SK-N-SH (cell line): ENCODE results near the gene VIPR2. TPM values are rescaled to one million over a fixed set of nuclear protein-coding genes. Genes with fewer than 3 reads are reported as not detected.

ENCODE experiments used
- CTCF ChIA-PET: fragments of 300-600, 350-600 bp; formaldehyde crosslinking; extraction: SDS; loops from one replicate; lab custom pipeline; 2021; lab: Yijun Ruan, JAX
- POLR2A ChIA-PET: fragments of 350-600 bp; sonication (Branson Sonifier 250); formaldehyde crosslinking; extraction: SDS; loops from one replicate; lab custom pipeline; 2020; ENCODE audit warnings: antibody characterized with exemption, inconsistent platforms; lab: Yijun Ruan, JAX
- DNase-seq: peaks from one replicate; pipeline ENCODE4 v3.0.0; 2012
- H2AFZ ChIP-seq: fragments of 200-600 bp; sonication (generic); 2 replicates; pipeline ENCODE4 v1.8.1; 2016; ENCODE audit warnings: antibody characterized with exemption, mild to moderate bottlenecking, low read depth
- H3F3A ChIP-seq: fragments of 200-600 bp; sonication (generic); replicated peaks from 2 replicates; pipeline ENCODE3; 2016; ENCODE audit warnings: antibody characterized with exemption, mild to moderate bottlenecking; ENCODE audit not compliant: insufficient read depth
- H3K27ac ChIP-seq, 2 experiments: fragments of 200-500 bp in 1 of 2; fragments of 200-600 bp in 1 of 2; sonication (Bioruptor generic) in 1 of 2; sonication (generic), shearing (Covaris generic) in 1 of 2; 2 replicates each; pipeline versions ENCODE4 v1.5.1 to v1.6.1; 2014 to 2016; ENCODE audit warnings: low read depth in 2 of 2, inconsistent platforms in 1 of 2, low read length in 1 of 2, mild to moderate bottlenecking in 1 of 2, mixed read lengths in 1 of 2
- H3K27me3 ChIP-seq: fragments of 200-600 bp; sonication (generic), shearing (Covaris generic); 2 replicates; pipeline ENCODE4 v1.6.1; 2016; ENCODE audit warnings: mixed run types; ENCODE audit not compliant: insufficient read depth
- H3K36me3 ChIP-seq, 2 experiments: fragments of 200-500 bp in 1 of 2; fragments of 200-600 bp in 1 of 2; sonication (Bioruptor generic) in 1 of 2; sonication (generic) in 1 of 2; replicated peaks in 1 of 2; 2 replicates each; pipeline versions ENCODE3 to v1.5.1; 2014 to 2016; ENCODE audit warnings: low read length in 1 of 2, mild to moderate bottlenecking in 1 of 2; ENCODE audit not compliant: insufficient read depth in 2 of 2, control insufficient read depth in 1 of 2
- H3K4me1 ChIP-seq, 2 experiments: fragments of 200-500 bp in 1 of 2; fragments of 200-600 bp in 1 of 2; sonication (Bioruptor generic) in 1 of 2; sonication (generic), shearing (Covaris generic) in 1 of 2; 2 replicates each; pipeline versions ENCODE4 v1.5.1 to v1.6.1; 2014 to 2016; ENCODE audit warnings: low read depth in 1 of 2, low read length in 1 of 2, mixed run types in 1 of 2; ENCODE audit not compliant: insufficient read depth in 2 of 2, control insufficient read depth in 1 of 2
- H3K4me2 ChIP-seq: fragments of 200-600 bp; sonication (generic), shearing (Covaris generic); 2 replicates; pipeline ENCODE4 v1.6.1; 2017; ENCODE audit warnings: mixed run types
- H3K4me3 ChIP-seq, 2 experiments: fragments of 200-500 bp in 1 of 2; fragments of 200-600 bp in 1 of 2; sonication (Bioruptor generic) in 1 of 2; sonication (generic), shearing (Covaris generic) in 1 of 2; 2 replicates each; pipeline versions ENCODE4 v1.5.1 to v1.8.1; 2014 to 2016; ENCODE audit warnings: low read depth in 2 of 2, inconsistent platforms in 1 of 2, low read length in 1 of 2, mild to moderate bottlenecking in 1 of 2, mixed read lengths in 1 of 2, moderate library complexity in 1 of 2
- H3K79me2 ChIP-seq: fragments of 200-600 bp; sonication (generic); 2 replicates; pipeline ENCODE4 v1.8.1; 2017; ENCODE audit warnings: mild to moderate bottlenecking; ENCODE audit not compliant: insufficient read depth
- H3K9ac ChIP-seq: fragments of 200-600 bp; sonication (generic); 2 replicates; pipeline ENCODE4 v1.6.1; 2017; ENCODE audit warnings: mixed run types
- H3K9me2 ChIP-seq: fragments of 200-600 bp; sonication (generic); 2 replicates; pipeline ENCODE4 v1.6.1; 2017; ENCODE audit warnings: mixed run types
- H3K9me3 ChIP-seq: fragments of 200-600 bp; sonication (generic); 2 replicates; pipeline ENCODE4 v1.6.1; 2017; ENCODE audit warnings: mixed run types, mild to moderate bottlenecking, moderate library complexity
- H4K20me1 ChIP-seq: fragments of 200-600 bp; sonication (generic); 2 replicates; pipeline ENCODE4 v1.6.1; 2017; ENCODE audit warnings: mild to moderate bottlenecking, mixed run types; ENCODE audit not compliant: insufficient read depth
- CHD2 ChIP-seq: fragments of 150-350 bp; IDR thresholded peaks from 2 replicates; pipeline ENCODE4 v1.6.1; 2018; ENCODE audit warnings: low read length; ENCODE audit not compliant: partially characterized antibody
- EZH2phosphoT487 ChIP-seq: fragments of 200-600 bp; sonication (generic); IDR thresholded peaks from 2 replicates; pipeline ENCODE4 v1.6.1; 2017; ENCODE audit warnings: low read depth, mixed run types, mild to moderate bottlenecking, antibody characterized with exemption, moderate library complexity, borderline replicate concordance
- FOXJ3 ChIP-seq: sonication (generic); formaldehyde crosslinking; IDR thresholded peaks from 2 replicates; pipeline ENCODE4 v1.5.1; 2020; ENCODE audit warnings: mild to moderate bottlenecking, missing genetic modification reagents
- GABPA ChIP-seq: IDR thresholded peaks from 2 replicates; pipeline ENCODE4 v1.4.0; 2012; ENCODE audit warnings: low read depth, mild to moderate bottlenecking
- MEF2A ChIP-seq: IDR thresholded peaks from 2 replicates; pipeline ENCODE4 v1.4.0; 2012; ENCODE audit warnings: low read depth, borderline replicate concordance
- NFIC ChIP-seq: IDR thresholded peaks from 2 replicates; pipeline ENCODE4 v1.4.0; 2012; ENCODE audit warnings: borderline replicate concordance
- NRF1 ChIP-seq: IDR thresholded peaks from 2 replicates; pipeline ENCODE4 v1.6.1; 2012; ENCODE audit warnings: low read depth, mild to moderate bottlenecking, low read length
- PBX3 ChIP-seq: IDR thresholded peaks from 2 replicates; pipeline ENCODE4; 2012
- POLR2AphosphoS5 ChIP-seq: IDR thresholded peaks from 2 replicates; pipeline ENCODE4 v1.6.1; 2012; ENCODE audit warnings: low read depth, low read length
- RAD21 ChIP-seq: IDR thresholded peaks from 2 replicates; pipeline ENCODE4 v1.6.1; 2012; ENCODE audit warnings: mild to moderate bottlenecking, low read length
- RCOR1 ChIP-seq: fragments of 150-350 bp; IDR thresholded peaks from 2 replicates; pipeline ENCODE4 v1.6.1; 2017; ENCODE audit warnings: antibody characterized with exemption, low read length
- RFX5 ChIP-seq: IDR thresholded peaks from 2 replicates; pipeline ENCODE4 v1.6.1; 2012; ENCODE audit warnings: mild to moderate bottlenecking, improper control_type of control experiment, low read length
- RXRA ChIP-seq: IDR thresholded peaks from 2 replicates; pipeline ENCODE4 v1.4.0; 2012; ENCODE audit warnings: low read depth, mild to moderate bottlenecking, borderline replicate concordance
- TAF1 ChIP-seq: IDR thresholded peaks from 2 replicates; pipeline ENCODE4 v1.6.1; 2012; ENCODE audit warnings: low read depth, mild to moderate bottlenecking, low read length, moderate library complexity, borderline replicate concordance
- TCF12 ChIP-seq: IDR thresholded peaks from 2 replicates; pipeline ENCODE4 v1.4.0; 2012
- TEAD4 ChIP-seq: IDR thresholded peaks from 2 replicates; pipeline ENCODE4 v1.4.0; 2012; ENCODE audit warnings: mild to moderate bottlenecking, borderline replicate concordance; ENCODE audit not compliant: insufficient read depth
- USF2 ChIP-seq: fragments of 150-350 bp; IDR thresholded peaks from 2 replicates; pipeline ENCODE4 v1.6.1; 2017; ENCODE audit warnings: antibody characterized with exemption, low read length, low read depth, borderline replicate concordance
- ZBTB33 ChIP-seq: IDR thresholded peaks from 2 replicates; pipeline ENCODE4 v1.4.0; 2012; ENCODE audit warnings: low read depth, borderline replicate concordance
- WGBS: methylation state at CpG from one replicate; pipeline ENCODE4 v1.1.6; 2017; ENCODE audit warnings: low lambda C conversion rate; 5-methylcytosine and 5-hydroxymethylcytosine counted together
- polyA plus RNA-seq, 3 experiments: library from polyadenylated mRNA; depleted of rRNA; stranded (reverse); fragments of >200 nt; gene quantifications; 2 replicates each; pipeline ENCODE4 v1.2.3, GENCODE V29; 2012

Gene VIPR2
- polyA plus RNA-seq, 1 of the 3 experiments (the other 2 are of a cell fraction), result not detected

- H3K79me2 ChIP-seq, result no peaks in the 10 kb centered on the region
- no peak overlapping the region for H3K4me3 ChIP-seq
- TF ChIP-seq CHD2, result no peak
- no peak for TF ChIP-seq TCF12
- TF ChIP-seq RAD21, result no peak
- TF ChIP-seq PBX3, result no peak
- TF ChIP-seq POLR2AphosphoS5, result no peak
- TF ChIP-seq TAF1, result no peak
- no peak for TF ChIP-seq USF2
- no peak for TF ChIP-seq ZBTB33
- no peak for TF ChIP-seq FOXJ3 (CRISPR knock-in tag)
- TF ChIP-seq GABPA, result no peak
- no peak for TF ChIP-seq TEAD4
- no peak for TF ChIP-seq NRF1
- TF ChIP-seq RFX5, result no peak
- TF ChIP-seq, all 33 proteins: peak for 0
- H3K36me3 ChIP-seq, result no peaks in the 10 kb centered on the region
- H3K9me3 ChIP-seq, result no peaks in the 10 kb centered on the region
- H3K4me1 ChIP-seq, result no peaks in the 10 kb centered on the region
- H3K27ac ChIP-seq, result no peak overlapping the region
- no peaks in the 10 kb centered on the region for H4K20me1 ChIP-seq
- no peak for DNase-seq
- no peak overlapping the region for H3K4me2 ChIP-seq
- CTCF ChIA-PET, result no interaction called here
- H3K9ac ChIP-seq, result no peak overlapping the region
- H3K9me2 ChIP-seq, result no peaks in the 10 kb centered on the region
- 57% methylated on average over 14 of the region's 14 CpGs for WGBS
- H3K27me3 ChIP-seq, result no peaks in the 10 kb centered on the region
- POLR2A ChIA-PET, result no interaction called here
- H3F3A ChIP-seq, result no peaks in the 10 kb centered on the region
- no peak overlapping the region for H2AFZ ChIP-seq
Observed at GRCh38 chr7:159039716-159040115, 105.0 kb downstream of the VIPR2 start.

GRCh38 chr7:159038066-159038465 lies 106.6 kb downstream of the VIPR2 start:
- Histone ChIP-seq H3K9me2 (no peaks in the 10 kb centered on the region), H3F3A (no peaks in the 10 kb centered on the region)
- CTCF ChIA-PET, result no interaction called here
- 42% methylated on average over 10 of the region's 10 CpGs for WGBS
- TF ChIP-seq ZBTB33, result no peak
- no peak for TF ChIP-seq CHD2
- TF ChIP-seq MEF2A, result no peak
- TF ChIP-seq TAF1, result no peak
- no peak for TF ChIP-seq FOXJ3 (CRISPR knock-in tag)
- TF ChIP-seq GABPA, result no peak
- TF ChIP-seq NFIC, result no peak
- TF ChIP-seq TEAD4, result no peak
- no peak for TF ChIP-seq POLR2AphosphoS5
- TF ChIP-seq RXRA, result no peak
- no peak for TF ChIP-seq RCOR1
- no peak for TF ChIP-seq EZH2phosphoT487
- TF ChIP-seq, all 33 proteins: peak for 0
- Histone ChIP-seq H4K20me1 (no peaks in the 10 kb centered on the region), H3K79me2 (no peaks in the 10 kb centered on the region), H2AFZ (no peak overlapping the region), H3K27me3 (no peaks in the 10 kb centered on the region), H3K36me3 (no peaks in the 10 kb centered on the region), H3K4me3 (no peak overlapping the region), H3K27ac (no peak overlapping the region), H3K4me2 (no peak overlapping the region), H3K4me1 (no peaks in the 10 kb centered on the region; a peak in 1 of 4 replicates), H3K9me3 (no peaks in the 10 kb centered on the region), H3K9ac (no peak overlapping the region)
- POLR2A ChIA-PET, result no interaction called here
- DNase-seq, result no peak
